Inflammatory macrophage treated with lipopolysaccharide for 4 hours (primary cell): Measurements from ENCODE around the gene ATPAF2.

Experiments
- DNase-seq: peaks from one replicate; pipeline ENCODE4 v3.0.0-alpha.2; 2020

ATPAF2 gene

DNA sequence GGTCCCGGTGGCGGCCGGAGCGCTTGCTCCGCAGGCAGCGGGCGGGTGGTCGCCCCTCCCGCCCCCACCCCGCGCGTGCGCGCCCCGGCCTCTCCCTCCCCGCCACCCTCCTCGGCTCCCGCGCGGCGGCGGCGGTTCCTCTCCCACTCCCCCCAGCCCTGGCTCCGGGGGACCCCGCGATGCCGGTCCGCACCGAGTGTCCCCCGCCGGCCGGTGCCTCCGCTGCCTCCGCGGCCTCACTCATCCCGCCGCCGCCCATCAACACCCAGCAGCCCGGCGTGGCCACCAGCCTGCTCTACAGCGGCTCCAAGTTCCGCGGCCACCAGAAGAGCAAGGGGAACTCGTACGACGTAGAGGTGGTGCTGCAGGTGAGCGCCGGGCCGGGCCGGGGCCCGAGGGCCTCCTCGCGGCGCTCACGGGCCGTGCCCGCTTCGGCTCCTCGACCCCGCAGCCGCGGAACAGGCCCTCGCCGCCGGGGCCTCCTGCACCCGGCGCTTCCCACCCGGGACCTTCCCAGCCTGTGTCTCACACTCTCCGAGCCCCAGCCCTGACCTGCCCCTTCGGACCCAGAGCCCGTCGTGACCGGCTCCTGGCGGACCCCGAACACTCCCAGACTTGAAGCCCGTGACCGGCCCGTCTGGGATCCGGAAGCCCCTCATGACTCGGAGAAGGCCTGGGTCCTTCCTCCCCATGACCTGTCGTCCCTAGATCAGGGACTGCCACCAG lies 730 bp upstream of the ATPAF2 start:
- peak; percentile 25 for DNase-seq

- peak; percentile 53 for DNase-seq
These were observed 668 bp downstream of the ATPAF2 start for GRCh38 chr17:18038149-18038850.

- peak; percentile 70 for DNase-seq
These were observed 1.5 kb downstream of the ATPAF2 start for GRCh38 chr17:18037486-18037885.

GRCh38 chr17:18035704-18036103 lies 3.3 kb downstream of the ATPAF2 start:
- DNase-seq: no peak

- peak; percentile 93 for DNase-seq
These were observed 5.4 kb downstream of the ATPAF2 start for GRCh38 chr17:18033442-18034099.

DNA sequence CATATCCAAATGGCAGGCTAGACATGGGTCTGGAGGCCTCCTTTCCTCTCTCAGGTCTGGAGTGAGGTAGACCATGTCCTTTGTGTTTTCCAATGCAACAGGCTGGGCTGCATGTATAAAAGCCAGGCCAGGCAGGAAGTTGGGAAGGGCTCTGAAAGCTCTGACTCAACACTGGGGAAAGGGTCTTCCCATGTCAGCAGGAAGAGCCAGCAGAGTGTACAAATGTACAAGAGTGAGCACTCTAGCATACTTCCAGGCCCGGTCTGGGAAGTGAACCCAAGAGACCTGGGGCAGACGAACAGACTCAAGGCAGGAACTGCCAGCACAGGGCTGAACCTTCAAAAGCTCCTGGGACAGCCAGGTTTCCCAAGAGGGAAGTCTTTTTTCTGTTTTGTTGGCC lies 7.0 kb downstream of the ATPAF2 start:
- DNase-seq: no peak

GRCh38 chr17:18028952-18029540 lies 9.9 kb downstream of the ATPAF2 start:
- DNase-seq: no peak

GRCh38 chr17:18028114-18028951 lies 10.6 kb downstream of the ATPAF2 start:
- DNase-seq: no peak

- no peak for DNase-seq
These were observed 11.7 kb downstream of the ATPAF2 start for GRCh38 chr17:18027280-18027679.

- DNase-seq: peak; percentile 90
These were observed 12.8 kb downstream of the ATPAF2 start for GRCh38 chr17:18025945-18026776.

DNA sequence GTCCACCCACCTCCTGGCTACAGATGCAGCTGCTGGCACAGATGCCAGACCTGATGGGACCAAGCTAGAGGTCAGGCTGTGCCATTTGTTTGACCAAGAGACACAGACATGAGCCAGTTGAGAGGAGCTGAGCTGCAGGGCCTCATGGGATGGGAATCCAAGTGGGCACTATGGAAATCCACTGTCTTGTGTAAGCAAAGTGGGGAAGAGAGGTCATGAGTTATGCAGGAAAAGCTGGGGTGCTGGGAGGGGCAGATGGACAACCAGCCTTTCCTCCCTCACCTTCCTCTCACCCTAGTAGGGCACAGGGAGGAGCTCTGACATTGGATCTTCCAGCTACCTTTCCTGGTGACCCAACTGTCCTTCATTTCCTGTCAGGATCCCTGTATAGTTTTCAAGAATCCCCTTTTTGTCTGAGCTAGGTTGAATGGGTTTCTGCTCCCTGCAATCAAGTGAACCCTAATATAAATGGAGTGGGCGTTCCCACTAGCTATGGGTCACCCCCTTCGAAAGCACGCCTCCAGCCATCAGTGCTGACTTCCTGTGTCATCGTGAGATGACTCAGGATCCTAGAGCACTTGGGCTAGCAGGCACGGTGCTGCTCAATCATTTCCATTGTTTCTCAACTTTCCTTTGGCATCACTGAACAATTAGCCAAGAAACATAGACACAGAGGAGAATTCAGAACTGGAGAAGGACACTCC lies 13.6 kb downstream of the ATPAF2 start:
- peak; percentile 96 for DNase-seq

DNA sequence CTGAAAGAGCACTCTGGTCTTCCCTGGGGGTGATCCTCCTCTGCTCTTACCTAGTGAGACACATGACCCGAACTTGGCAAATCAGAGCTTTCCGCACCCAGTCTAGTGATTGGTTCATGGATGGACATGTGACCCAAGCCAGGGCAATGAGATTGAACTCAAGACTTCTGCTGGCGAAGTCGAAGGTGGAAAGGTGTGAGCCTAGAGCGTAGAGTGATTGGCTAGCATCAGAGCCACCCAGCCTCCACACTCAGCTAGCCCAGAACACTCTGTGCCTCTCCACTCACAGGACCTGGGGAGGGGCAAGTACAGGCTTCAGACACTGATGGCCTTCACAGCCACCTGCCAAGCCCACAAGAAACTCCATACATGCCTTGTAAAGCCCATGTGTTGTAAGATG lies 17.6 kb downstream of the ATPAF2 start:
- no peak for DNase-seq

GRCh38 chr17:18020971-18021370 lies 18.0 kb downstream of the ATPAF2 start:
- DNase-seq: no peak

DNA sequence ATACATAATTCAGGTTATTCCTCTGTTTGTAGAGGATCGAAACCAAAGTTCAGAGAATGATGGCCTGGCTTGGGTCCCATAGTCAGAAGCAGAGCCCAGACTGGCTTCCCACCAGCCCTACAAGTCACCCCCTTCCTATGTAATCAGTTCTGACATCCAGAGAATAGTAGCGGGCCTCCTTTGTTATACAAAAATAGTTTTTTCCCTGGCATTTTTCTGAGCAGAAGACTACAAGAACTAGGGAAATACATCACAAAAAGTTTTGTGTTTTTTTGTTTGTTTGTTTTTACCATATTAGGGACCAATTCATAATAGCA lies 19.2 kb downstream of the ATPAF2 start:
- DNase-seq: no peak

GRCh38 chr17:18018411-18018921 lies 20.5 kb downstream of the ATPAF2 start:
- no peak for DNase-seq

DNA sequence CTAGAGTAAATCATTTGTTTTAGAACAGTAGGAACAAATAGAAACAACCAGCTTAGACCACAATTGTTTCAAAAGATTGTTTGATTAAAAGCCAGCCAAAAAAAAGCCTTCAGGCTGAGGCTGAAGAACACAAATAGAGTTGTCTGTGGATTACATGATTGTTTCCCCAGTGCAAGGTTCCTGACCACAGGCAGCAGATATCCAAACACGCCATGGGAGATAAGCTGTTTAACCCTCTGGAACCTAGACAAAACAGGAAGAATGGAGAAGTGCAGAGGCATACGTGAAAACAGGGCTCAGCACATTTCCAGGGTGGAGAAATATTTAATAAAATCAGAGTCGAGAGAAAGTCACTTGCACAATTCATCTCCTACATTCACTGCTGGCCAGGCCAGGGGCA lies 21.0 kb downstream of the ATPAF2 start:
- no peak for DNase-seq

- DNase-seq: no peak
These were observed 22.5 kb downstream of the ATPAF2 start for GRCh38 chr17:18016426-18016825.

DNA sequence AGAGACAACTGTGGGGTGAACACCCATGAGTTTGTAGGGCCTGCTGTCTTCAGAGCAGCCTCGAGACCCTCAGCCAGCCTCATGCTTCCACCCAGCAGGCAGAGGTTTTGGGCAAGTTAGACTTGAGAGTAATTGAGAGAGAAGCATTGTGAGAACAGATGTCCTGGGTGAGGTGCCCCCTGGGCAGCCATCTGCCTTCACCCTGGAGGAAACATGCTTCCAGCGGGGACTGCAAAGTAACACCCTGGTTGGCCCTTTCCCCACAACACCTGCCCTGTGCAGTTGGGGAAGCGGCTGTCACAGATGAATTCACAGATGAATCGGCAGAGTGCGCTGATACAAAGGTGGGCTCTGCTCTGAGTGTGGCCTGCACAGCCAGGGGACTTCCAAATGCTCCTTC lies 23.4 kb downstream of the ATPAF2 start:
- no peak for DNase-seq

GRCh38 chr17:18014006-18014405 lies 25.0 kb downstream of the ATPAF2 start:
- no peak for DNase-seq

DNA sequence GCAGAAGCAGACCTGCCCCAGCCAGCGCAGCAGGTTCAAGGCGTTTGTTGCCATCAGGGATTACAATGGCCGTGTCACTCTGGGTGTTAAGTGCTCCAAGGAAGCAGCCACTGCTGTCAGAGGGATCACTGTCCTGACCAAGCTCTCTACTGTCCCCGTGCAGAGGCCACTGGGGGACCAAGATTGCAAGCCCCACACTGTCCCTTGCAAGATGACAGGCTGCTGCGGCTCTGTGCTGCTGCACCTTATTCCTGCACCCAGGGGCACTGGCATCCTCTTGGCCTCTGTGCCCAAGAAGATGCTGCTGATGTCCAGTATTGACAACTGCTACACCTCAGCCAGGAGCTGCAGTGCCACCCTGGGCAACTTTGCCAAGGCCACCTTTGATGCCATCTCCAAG lies 27.7 kb downstream of the ATPAF2 start:
- no peak for DNase-seq
